GM10266 (cell line): Measurements from ENCODE around the gene WFDC5.

ENCODE experiments used
- DNase-seq: peaks from one replicate; pipeline ENCODE4 v3.0.0; 2012; ENCODE audit errors: extremely low spot score
- TF ChIP-seq, protein P1 (sequence below): IDR thresholded peaks from 2 replicates; pipeline ENCODE4 v1.5.1; 2012; ENCODE audit warnings: mild to moderate bottlenecking, low read depth; ENCODE audit not compliant: control insufficient read depth, insufficient read depth; ENCODE audit errors: missing control alignments

WFDC5 gene

DNA sequence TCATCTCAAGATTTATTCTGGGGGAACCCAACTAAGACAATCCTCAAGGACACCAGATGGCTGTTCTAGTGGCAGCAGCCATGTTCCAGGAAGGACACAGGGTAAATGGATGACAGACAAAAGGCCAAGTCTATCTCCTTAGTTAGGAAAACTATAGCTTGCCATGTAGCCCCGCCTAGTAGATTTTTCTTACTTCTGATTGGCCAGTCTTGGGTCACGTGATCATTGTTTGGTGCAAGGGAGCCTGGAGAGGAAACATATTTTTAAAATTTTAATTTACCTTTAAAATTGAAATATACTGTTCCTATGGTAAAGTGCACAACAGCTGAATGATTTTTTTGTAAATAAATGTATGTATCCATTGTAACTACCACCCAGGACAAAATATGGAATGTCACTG, 9.7 kb downstream of the WFDC5 start:
- DNase-seq: no peak
- TF ChIP-seq, protein P1, sequence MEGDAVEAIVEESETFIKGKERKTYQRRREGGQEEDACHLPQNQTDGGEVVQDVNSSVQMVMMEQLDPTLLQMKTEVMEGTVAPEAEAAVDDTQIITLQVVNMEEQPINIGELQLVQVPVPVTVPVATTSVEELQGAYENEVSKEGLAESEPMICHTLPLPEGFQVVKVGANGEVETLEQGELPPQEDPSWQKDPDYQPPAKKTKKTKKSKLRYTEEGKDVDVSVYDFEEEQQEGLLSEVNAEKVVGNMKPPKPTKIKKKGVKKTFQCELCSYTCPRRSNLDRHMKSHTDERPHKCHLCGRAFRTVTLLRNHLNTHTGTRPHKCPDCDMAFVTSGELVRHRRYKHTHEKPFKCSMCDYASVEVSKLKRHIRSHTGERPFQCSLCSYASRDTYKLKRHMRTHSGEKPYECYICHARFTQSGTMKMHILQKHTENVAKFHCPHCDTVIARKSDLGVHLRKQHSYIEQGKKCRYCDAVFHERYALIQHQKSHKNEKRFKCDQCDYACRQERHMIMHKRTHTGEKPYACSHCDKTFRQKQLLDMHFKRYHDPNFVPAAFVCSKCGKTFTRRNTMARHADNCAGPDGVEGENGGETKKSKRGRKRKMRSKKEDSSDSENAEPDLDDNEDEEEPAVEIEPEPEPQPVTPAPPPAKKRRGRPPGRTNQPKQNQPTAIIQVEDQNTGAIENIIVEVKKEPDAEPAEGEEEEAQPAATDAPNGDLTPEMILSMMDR: no peak

DNA sequence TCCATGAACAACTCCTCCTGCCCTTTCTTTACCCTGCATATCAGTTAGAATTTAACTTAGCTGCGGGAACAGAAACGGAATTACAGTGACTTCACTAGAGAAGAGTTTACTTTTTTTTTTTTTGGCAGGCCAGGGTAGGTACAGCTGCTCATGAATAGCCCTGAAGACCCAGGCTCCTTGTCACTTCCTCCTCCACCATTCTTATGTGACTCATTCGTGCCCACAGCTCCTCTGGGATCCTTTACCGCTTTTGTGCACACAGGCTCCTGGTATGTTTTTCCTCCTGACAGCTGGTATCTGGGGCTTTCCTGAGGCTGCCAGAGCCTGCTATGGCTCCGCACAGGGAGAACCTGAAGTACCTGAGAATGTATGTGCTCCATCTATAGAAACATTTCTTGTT, 10.2 kb downstream of the WFDC5 start:
- TF ChIP-seq, protein P1: no peak
- DNase-seq: no peak

DNA sequence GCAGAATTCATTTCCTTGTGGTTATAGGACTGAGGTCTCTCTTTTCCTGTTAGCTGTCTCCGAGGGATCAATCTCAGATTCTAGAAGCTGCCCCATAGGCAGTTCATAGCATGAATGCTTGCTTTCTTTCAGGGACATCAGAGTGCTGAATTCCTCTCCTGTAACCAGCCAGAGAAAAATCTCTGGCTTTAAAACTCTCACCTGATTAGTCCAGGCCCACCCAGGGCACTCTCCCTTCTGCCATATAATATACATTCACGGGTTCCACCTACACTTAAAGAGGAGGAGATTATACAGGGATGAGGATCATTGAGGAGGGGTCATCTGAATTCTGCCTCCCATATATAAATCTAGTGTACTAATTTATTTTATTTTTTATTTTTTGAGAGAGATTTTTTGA, 11.9 kb downstream of the WFDC5 start:
- TF ChIP-seq, protein P1: no peak
- DNase-seq: no peak

DNA sequence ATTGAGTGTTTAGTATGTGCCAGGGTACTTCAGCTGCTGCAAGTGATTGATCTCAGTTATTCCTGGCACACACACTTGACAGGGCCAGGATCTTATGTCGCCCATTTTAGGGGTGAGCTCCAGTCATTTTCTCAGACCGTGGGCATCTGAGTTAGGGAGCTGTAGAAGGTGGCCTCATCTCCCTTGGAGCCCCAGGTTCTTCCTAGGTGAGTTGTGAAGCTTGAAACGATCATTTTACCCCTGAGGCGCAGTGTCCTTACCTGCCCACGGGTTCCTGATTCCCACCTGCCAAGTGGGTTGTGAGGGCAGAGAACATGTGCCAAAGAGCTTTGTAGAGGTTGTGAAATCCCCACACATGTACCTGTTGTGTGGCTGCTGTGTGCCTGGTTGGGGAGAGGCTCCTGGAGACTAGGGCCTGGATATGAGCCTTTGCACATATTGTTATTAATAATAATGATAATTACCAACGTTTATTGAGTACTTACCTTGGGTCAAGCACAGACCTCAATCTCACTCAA, 13.6 kb downstream of the WFDC5 start:
- no peak for DNase-seq
- TF ChIP-seq, protein P1: no peak

DNA sequence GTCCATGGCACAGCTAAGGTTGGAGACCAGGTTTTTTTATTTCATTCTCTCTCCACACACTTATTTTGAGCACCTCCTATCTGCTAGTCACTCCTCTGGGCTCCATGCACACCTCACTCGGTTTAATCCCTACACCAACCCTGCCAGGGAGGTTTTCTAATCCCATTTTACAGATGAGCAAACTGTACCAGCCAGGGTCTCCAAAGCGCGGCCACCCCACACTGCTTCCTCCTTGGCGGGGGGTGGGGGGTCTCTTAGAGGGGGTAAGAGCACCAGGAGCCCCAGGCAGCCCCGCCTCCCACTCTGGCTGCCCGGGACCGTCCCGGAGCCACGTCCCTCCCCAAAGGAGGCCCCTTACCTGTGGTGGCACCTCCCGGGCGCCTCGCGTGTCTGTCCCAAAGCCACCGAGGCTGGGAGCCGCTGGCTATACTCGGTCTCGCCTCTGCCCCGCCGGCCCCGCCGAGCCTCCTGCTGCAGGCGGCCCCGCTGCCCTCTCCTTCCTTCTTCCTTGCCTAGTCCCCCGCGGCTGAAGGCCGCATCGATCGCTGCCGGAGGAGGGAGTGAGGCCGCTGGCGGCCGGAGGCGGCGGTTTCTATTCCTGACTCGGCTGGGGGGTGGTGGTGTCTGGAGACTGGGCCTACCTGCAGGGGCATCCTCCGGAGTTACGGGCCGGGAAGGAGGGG, 14.3 kb downstream of the WFDC5 start, which contains the start of gene KCNS1:
Gene KCNS1, minus strand, starts transcription at position 565 of the 683 bp plus-strand sequence. CDS start 1,891 bp downstream, outside the sequence.
- peak; percentile 37 for DNase-seq
- TF ChIP-seq, protein P1: no peak

DNA sequence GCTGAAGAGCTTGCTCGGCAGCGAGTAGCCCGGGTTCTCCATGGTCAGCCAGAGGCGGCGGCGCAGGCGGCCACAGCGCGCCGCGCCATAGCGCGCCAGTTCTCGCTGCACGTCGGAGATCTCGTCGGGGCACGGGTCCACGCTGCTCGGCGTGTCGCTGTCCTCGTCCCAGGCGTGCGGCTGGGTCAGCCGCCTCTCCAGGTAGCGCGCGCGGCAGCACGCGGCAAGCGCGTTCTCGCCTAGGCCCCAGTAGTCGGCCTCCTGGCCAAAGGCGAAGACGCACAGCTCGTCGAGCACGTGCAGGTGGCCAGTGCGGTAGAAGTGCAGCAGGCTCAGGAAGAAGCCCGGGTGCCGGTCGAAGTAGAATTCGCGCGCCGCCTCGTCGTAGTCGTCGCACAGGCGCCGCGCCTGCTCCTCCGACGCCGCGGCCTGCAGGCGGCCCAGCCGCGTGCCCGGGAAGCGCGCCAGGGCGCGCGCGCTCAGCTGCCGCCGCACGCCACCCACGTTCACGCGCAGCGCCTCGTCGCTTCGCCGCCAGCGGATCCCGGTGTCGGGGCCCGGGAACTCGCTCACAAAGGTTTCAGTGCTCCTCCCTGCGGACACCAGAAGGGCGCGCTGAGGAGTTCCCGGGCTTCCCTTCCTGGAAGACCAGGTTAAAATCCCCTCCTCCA, 16.7 kb downstream of the WFDC5 start:
- DNase-seq: peak; percentile 43
- TF ChIP-seq, protein P1: peak; percentile 6

DNA sequence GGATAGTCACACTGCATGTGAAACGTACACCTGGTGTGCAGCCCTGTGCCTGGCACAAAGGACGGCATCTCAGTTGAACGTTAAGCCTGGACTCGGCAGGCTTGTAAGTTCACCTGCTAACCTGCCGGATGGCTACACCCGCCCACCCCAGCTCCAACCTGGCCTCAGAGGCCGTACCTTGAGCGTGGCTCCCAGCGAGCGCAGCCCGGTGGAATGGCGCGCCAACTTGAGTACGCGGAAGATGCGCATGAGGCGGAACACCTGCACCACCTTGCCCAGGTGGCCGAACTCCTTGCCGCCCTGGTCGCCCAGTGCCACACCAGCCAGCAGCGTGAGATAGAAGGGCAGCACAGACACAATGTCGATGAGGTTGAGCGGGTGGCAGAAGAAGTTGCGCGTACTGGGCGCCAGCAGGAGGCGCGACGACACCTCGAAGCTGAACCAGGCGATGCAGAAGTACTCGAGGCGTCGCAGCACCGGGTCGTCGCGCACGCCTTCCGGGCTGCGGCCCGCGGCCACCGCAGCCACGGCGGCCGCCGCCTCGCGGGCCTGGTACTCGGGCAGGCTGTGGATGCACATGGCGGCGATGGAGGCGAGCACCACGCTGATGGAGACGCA, 17.4 kb downstream of the WFDC5 start:
- TF ChIP-seq, protein P1: peak; percentile 53
- peak; percentile 73 for DNase-seq
